GM21529 (cell line): ENCODE measurements around the gene TMEM121.
A peak's percentile ranks its signal among the peaks of the same experiment; 100 is the strongest.

Experiments
- ATAC-seq: cut with Tn5 transposase; IDR thresholded peaks from one replicate; pipeline ENCODE4 v1.9.1; 2021; ENCODE audit not compliant: unreplicated experiment

Gene TMEM121

GRCh38 chr14:105525861-105526775 lies at the start of gene TMEM121:
Gene TMEM121 (plus strand): TSS chr14:105526583. CDS start chr14:105528835, 2,252 bp downstream.
- ATAC-seq, result no peak

- ATAC-seq, result no peak
Observed at GRCh38 chr14:105476831-105477659, 49.3 kb upstream of the TMEM121 start.

GRCh38 chr14:105477660-105478397 lies 48.6 kb upstream of the TMEM121 start:
- no peak for ATAC-seq

- ATAC-seq, result no peak
Observed at GRCh38 chr14:105478398-105479251, 47.8 kb upstream of the TMEM121 start.

- ATAC-seq, result no peak
Observed at GRCh38 chr14:105479431-105480158, 46.8 kb upstream of the TMEM121 start.

- no peak for ATAC-seq
Observed at GRCh38 chr14:105480199-105480746, 46.1 kb upstream of the TMEM121 start.

- peak; percentile 62 for ATAC-seq
Observed at GRCh38 chr14:105480807-105481801, 45.3 kb upstream of the TMEM121 start.

GRCh38 chr14:105481886-105482457 lies 44.4 kb upstream of the TMEM121 start:
- ATAC-seq, result peak; percentile 57

- no peak for ATAC-seq
Observed at GRCh38 chr14:105482486-105483110, 43.8 kb upstream of the TMEM121 start.

GRCh38 chr14:105483300-105484068 lies 42.9 kb upstream of the TMEM121 start:
- ATAC-seq, result no peak

- no peak for ATAC-seq
Observed at GRCh38 chr14:105484069-105484996, 42.0 kb upstream of the TMEM121 start.

- no peak for ATAC-seq
Observed at GRCh38 chr14:105484997-105485393, 41.4 kb upstream of the TMEM121 start.

- no peak for ATAC-seq
Observed at GRCh38 chr14:105485739-105486162, 40.6 kb upstream of the TMEM121 start.

- no peak for ATAC-seq
Observed at GRCh38 chr14:105486163-105486973, 40.0 kb upstream of the TMEM121 start, which contains the start of gene CRIP1. Gene CRIP1 (plus strand): TSS chr14:105486886. CDS start chr14:105487260, 374 bp downstream.
